ENCODE measurements around the gene CCDC154. TPM values are rescaled to one million over a fixed set of nuclear protein-coding genes. Genes with fewer than 3 reads are reported as not detected.

Gene CCDC154
- total RNA-seq, 1 donor from 2014 or later = 3.1 TPM

- H3K4me3 ChIP-seq = no peak overlapping the region
- ATAC-seq = no peak
- intact Hi-C loops (cut with DNase I) = no loop called here
These were observed 31.5 kb downstream of the CCDC154 start for GRCh38 chr16:1412847-1413246.

GRCh38 chr16:1408171-1408837 lies 36.1 kb downstream of the CCDC154 start:
- Histone ChIP-seq H3K9me3 (no peaks in the 10 kb centered on the region), H3K27me3 (ENCODE audit: low read depth) (no peaks in the 10 kb centered on the region), H3K27ac (peak overlapping the region; percentile 49), H3K36me3 (peaks cover 69% of the 10 kb centered on the region), H3K4me1 (peaks cover 26% of the 10 kb centered on the region), H3K4me3 (peak overlapping the region; percentile 55)
- TF ChIP-seq CTCF (IDR thresholded peaks at IDR 0.05) = no peak
- intact Hi-C loops (cut with DNase I) = no loop called here
- peak; percentile 94 for DNase-seq
- ATAC-seq = peak; percentile 97

More at GRCh38 chr16:1412847-1413246, 31.5 kb downstream of the CCDC154 start:
- no peak for TF ChIP-seq CTCF (IDR thresholded peaks at IDR 0.05)
- Histone ChIP-seq H3K9me3 (no peaks in the 10 kb centered on the region), H3K36me3 (peaks cover 37% of the 10 kb centered on the region), H3K4me1 (peaks cover 33% of the 10 kb centered on the region), H3K27me3 (ENCODE audit: low read depth) (no peaks in the 10 kb centered on the region), H3K27ac (no peak overlapping the region)
- DNase-seq = no peak

GRCh38 chr16:1407753-1408152 lies 36.6 kb downstream of the CCDC154 start:
- H3K9me3 ChIP-seq = no peaks in the 10 kb centered on the region
- peaks cover 70% of the 10 kb centered on the region for H3K36me3 ChIP-seq
- ATAC-seq = peak; percentile 6 to 8
- peaks cover 20% of the 10 kb centered on the region for H3K4me1 ChIP-seq
- no peak for TF ChIP-seq CTCF (IDR thresholded peaks at IDR 0.05)
- DNase-seq = no peak
- H3K4me3 ChIP-seq = peak overlapping the region; percentile 55
- H3K27ac ChIP-seq = no peak overlapping the region
- intact Hi-C loops (cut with DNase I) = no loop called here
- H3K27me3 ChIP-seq (ENCODE audit: low read depth) = no peaks in the 10 kb centered on the region

DNA sequence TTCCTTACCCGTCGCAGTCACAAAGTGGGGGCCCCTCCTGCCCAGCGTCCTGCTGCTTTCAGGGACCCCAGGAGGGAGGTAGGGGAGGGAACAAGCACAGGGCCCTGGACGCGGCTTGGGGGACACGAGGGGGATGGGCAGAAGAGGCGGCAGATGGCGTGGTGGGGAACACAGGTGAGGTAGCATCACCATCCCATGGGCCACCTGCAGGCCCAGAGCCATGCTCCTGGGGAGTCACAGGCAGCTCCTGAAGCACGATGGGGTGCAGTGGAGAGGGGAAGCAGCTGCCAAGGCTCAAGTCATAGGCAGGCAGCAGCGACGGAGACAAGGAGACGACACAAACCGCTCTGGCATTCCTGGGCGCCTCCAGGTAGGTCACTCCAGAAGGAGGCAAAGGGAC lies 40.6 kb downstream of the CCDC154 start:
- peaks cover 14% of the 10 kb centered on the region for H3K4me1 ChIP-seq
- intact Hi-C loops (cut with DNase I) = no loop called here
- H3K36me3 ChIP-seq = peaks cover 78% of the 10 kb centered on the region
- no peaks in the 10 kb centered on the region for H3K9me3 ChIP-seq
- H3K4me3 ChIP-seq = no peak overlapping the region
- no peaks in the 10 kb centered on the region for H3K27me3 ChIP-seq (ENCODE audit: low read depth)
- no peak for TF ChIP-seq CTCF (IDR thresholded peaks at IDR 0.05)
- ATAC-seq = no peak
- no peak overlapping the region for H3K27ac ChIP-seq
- DNase-seq = no peak

- ATAC-seq = no peak
- H3K27me3 ChIP-seq (ENCODE audit: low read depth) = no peaks in the 10 kb centered on the region
- peaks cover 85% of the 10 kb centered on the region for H3K36me3 ChIP-seq
- no peaks in the 10 kb centered on the region for H3K9me3 ChIP-seq
- DNase-seq = no peak
- TF ChIP-seq CTCF (IDR thresholded peaks at IDR 0.05) = no peak
- H3K27ac ChIP-seq = no peak overlapping the region
- intact Hi-C loops (cut with DNase I) = no loop called here
- H3K4me3 ChIP-seq = no peak overlapping the region
- peaks cover 7% of the 10 kb centered on the region for H3K4me1 ChIP-seq
These were observed 41.3 kb downstream of the CCDC154 start for GRCh38 chr16:1403036-1403435.
